Transverse colon (tissue), 4 donors: ENCODE results near the gene SLC30A1. TPM values are rescaled to one million over a fixed set of nuclear protein-coding genes. Genes with fewer than 3 reads are reported as not detected.
"Not testable (repeated sequence)": the region's sequence is repeated elsewhere in the genome, so short reads cannot be mapped to it uniquely, and the experiment has no call there.

Experiments used
- DNase-seq: peaks from one replicate; pipeline ENCODE4 v3.0.0-alpha.2; 2019
- H3K27ac ChIP-seq, 4 donors: fragments of 200-600 bp; sonication (generic); 2 replicates each; pipeline ENCODE4 v1.5.1; 2016 to 2018; ENCODE audit warnings: inconsistent platforms in 4 of 4
- H3K27me3 ChIP-seq: fragments of 200-600 bp; sonication (generic); 2 replicates; pipeline ENCODE4 v1.5.1; 2017; ENCODE audit warnings: inconsistent platforms
- H3K36me3 ChIP-seq, 4 donors: fragments of 200-600 bp; sonication (generic); 2 replicates each; pipeline ENCODE4 v1.5.1; 2017 to 2019; ENCODE audit warnings: inconsistent platforms in 4 of 4
- H3K4me1 ChIP-seq, 4 donors: fragments of 200-600 bp; sonication (generic); 2 replicates each; pipeline ENCODE4 v1.5.1; 2017 to 2020; ENCODE audit warnings: inconsistent platforms in 4 of 4
- H3K4me3 ChIP-seq, 4 donors: fragments of 200-600 bp; sonication (generic); 1 replicate in 1 of 4; 2 replicates in 3 of 4; pipeline versions ENCODE4 v1.5.1 to v1.6.1; 2017 to 2019; ENCODE audit warnings: inconsistent platforms in 4 of 4
- H3K9me3 ChIP-seq, 2 donors: fragments of 200-600 bp; sonication (generic); 2 replicates each; pipeline ENCODE4 v1.5.1; 2017 to 2019; ENCODE audit warnings: inconsistent platforms in 2 of 2
- CTCF ChIP-seq, 5 experiments: fragments of 200-600 bp in 3 of 5; fragments of 450-650 bp in 2 of 5; sonication (generic) in 3 of 5; IDR thresholded peaks; 1 replicate in 2 of 5; 2 replicates in 3 of 5; pipeline ENCODE4 v1.5.1; 2016 to 2017; ENCODE audit warnings: antibody characterized with exemption in 5 of 5, inconsistent platforms in 3 of 5, mild to moderate bottlenecking in 2 of 5, moderate library complexity in 1 of 5
- EP300 ChIP-seq: sonication (generic); formaldehyde crosslinking; IDR thresholded peaks from one replicate; pipeline ENCODE4 v1.6.1; 2017; ENCODE audit warnings: antibody characterized with exemption, low read depth
- POLR2A ChIP-seq: fragments of 450-650 bp; IDR thresholded peaks from one replicate; pipeline ENCODE4 v1.6.1; 2016; ENCODE audit warnings: antibody characterized with exemption, mild to moderate bottlenecking, moderate library complexity
- POLR2AphosphoS5 ChIP-seq, 3 donors: sonication (generic); formaldehyde crosslinking; IDR thresholded peaks; one replicate each; pipeline ENCODE4 v1.6.1; 2016; ENCODE audit warnings: antibody characterized with exemption in 3 of 3
- WGBS, 2 donors: methylation state at CpG; one replicate each; pipeline ENCODE4 v1.1.5; 2018; ENCODE audit warnings: low coverage in 1 of 2; 5-methylcytosine and 5-hydroxymethylcytosine counted together
- in situ Hi-C, 4 donors: fragments of 200-750 bp; cut with MboI; loops; one replicate each; pipeline versions ENCODE4 v1.15.0 to v1.15.1; 2017; ENCODE audit warnings: low sequenced_read_pairs in 3 of 4, low pct_ligation_motif_present in 1 of 4, low pct_unique_long_range_greater_than_20kb in 1 of 4
- intact Hi-C: fragments of 100-400 bp; cut with DNase I; formaldehyde crosslinking; loops from one replicate; pipeline ENCODE4 v1.15.1; 2023; ENCODE audit warnings: low total_unique reads
- total RNA-seq, 4 donors: library from RNA; depleted of rRNA; stranded (reverse); fragments of >200 nt; gene quantifications; one replicate each; pipeline ENCODE4 v1.1.0, GENCODE V29; 2016

SLC30A1 gene
- 10 to 100 TPM; 14.5 to 42.3 (median 26.0) TPM for total RNA-seq

GRCh38 chr1:211578640-211579439 lies at the start of gene SLC30A1:
Gene SLC30A1 (minus strand): TSS chr1:211579161. CDS start chr1:211578612, 549 bp downstream.
- Histone ChIP-seq H3K27ac (peak within 1 kb of the TSS; percentile 94 to 99 (median 98)), H3K4me1 (peaks cover 23 to 61% (median 30%) of the 10 kb centered on the region in 4 donors), H3K4me3 (peak within 1 kb of the TSS; percentile 54 to 93 (median 88)), H3K27me3 (no peaks in the 10 kb centered on the region), H3K36me3 (peaks cover 0 to 8% (median 0%) of the 10 kb centered on the region in 4 donors), H3K9me3 (no peaks in the 10 kb centered on the region)
- in situ Hi-C loops (loop anchor here in 2 of 4 donors (10.0 kb wide), 1 partner anchor 76 kb away; no protein-coding TSS in a partner anchor), intact Hi-C loops (no loop called here)
- TF ChIP-seq POLR2AphosphoS5 (IDR thresholded peaks at IDR 0.05) (peak; percentile 94 to 95 (median 94)), CTCF (IDR thresholded peaks at IDR 0.05) (no peak), POLR2A (peak; percentile 97)
- WGBS, 2 donors: 1% methylated on average over 21 of the region's 98 CpGs; no CpG with 5 or more reads in 1 of the 2 donors
- DNase-seq: peak; percentile 100

- DNase-seq: no peak
- Histone ChIP-seq H3K27me3 (no peaks in the 10 kb centered on the region), H3K36me3 (no peaks in the 10 kb centered on the region), H3K4me1 (peaks cover 0 to 10% (median 6%) of the 10 kb centered on the region in 4 donors), H3K9me3 (no peaks in the 10 kb centered on the region), H3K4me3 (no peak overlapping the region), H3K27ac (no peak overlapping the region)
- TF ChIP-seq EP300 (no peak), POLR2AphosphoS5 (IDR thresholded peaks at IDR 0.05) (no peak), POLR2A (no peak), CTCF (IDR thresholded peaks at IDR 0.05) (no peak)
- intact Hi-C loops (no loop called here), in situ Hi-C loops (no loop called here)
- 65 to 100% methylated on average over 1 to 4 of the region's 4 CpGs for WGBS, 2 donors
Observed at GRCh38 chr1:211628417-211628816, 49.5 kb upstream of the SLC30A1 start.

GRCh38 chr1:211627259-211627658 lies 48.3 kb upstream of the SLC30A1 start:
- TF ChIP-seq POLR2A (no peak), CTCF (IDR thresholded peaks at IDR 0.05) (no peak), EP300 (no peak), POLR2AphosphoS5 (IDR thresholded peaks at IDR 0.05) (no peak)
- no peak for DNase-seq
- Histone ChIP-seq H3K4me1 (no peaks in the 10 kb centered on the region), H3K4me3 (no peak overlapping the region), H3K9me3 (no peaks in the 10 kb centered on the region), H3K36me3 (no peaks in the 10 kb centered on the region), H3K27me3 (no peaks in the 10 kb centered on the region), H3K27ac (no peak overlapping the region)
- intact Hi-C loops: no loop called here
- in situ Hi-C loops: no loop called here
- 91 to 100% methylated on average over 2 to 4 of the region's 4 CpGs for WGBS, 2 donors

GRCh38 chr1:211625866-211626265 lies 46.9 kb upstream of the SLC30A1 start:
- DNase-seq, H3K4me1 ChIP-seq, H3K9me3 ChIP-seq, H3K27ac ChIP-seq, H3K4me3 ChIP-seq, H3K36me3 ChIP-seq, intact Hi-C loops, H3K27me3 ChIP-seq, in situ Hi-C loops: not testable (repeated sequence)
- WGBS, 2 donors: 80 to 90% methylated on average over 2 to 7 of the region's 7 CpGs
